C4-2B (cell line): Measurements from ENCODE around the gene CFAP45.
A peak's percentile ranks its signal among the peaks of the same experiment; 100 is the strongest.

Experiments used
- H3K27ac ChIP-seq: fragments of 450-650 bp; 2 replicates; pipeline ENCODE4 v1.5.1; 2017
- ZFX ChIP-seq: fragments of 450-650 bp; IDR thresholded peaks from 2 replicates; pipeline ENCODE4 v1.6.1; 2017
- TF ChIP-seq, protein P1 (sequence below): fragments of 450-650 bp; conservative IDR thresholded peaks from 2 replicates; pipeline ENCODE4 v1.5.1; 2017; ENCODE audit warnings: mild to moderate bottlenecking

Gene CFAP45

DNA sequence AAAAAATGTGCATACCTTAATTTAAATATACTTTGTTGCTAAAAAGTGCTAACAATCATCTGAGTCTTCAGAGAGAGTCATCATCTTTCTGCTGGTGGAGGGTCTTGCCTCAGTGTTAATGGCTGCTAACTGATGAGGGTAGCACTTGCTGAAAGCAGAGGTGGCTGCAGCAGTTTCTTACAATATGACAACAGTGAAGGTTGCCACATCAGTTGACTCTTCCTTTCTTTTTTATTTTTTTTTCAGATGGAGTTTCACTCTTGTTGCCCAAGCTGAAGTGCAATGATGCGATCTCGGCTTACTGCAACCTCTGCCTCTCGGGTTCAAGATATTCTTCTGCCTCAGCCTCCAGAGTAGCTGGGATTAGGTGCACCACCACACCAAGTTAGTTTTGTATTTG is 2.6 kb upstream of the CFAP45 start:
- no peak overlapping the region for H3K27ac ChIP-seq
- TF ChIP-seq, protein P1, sequence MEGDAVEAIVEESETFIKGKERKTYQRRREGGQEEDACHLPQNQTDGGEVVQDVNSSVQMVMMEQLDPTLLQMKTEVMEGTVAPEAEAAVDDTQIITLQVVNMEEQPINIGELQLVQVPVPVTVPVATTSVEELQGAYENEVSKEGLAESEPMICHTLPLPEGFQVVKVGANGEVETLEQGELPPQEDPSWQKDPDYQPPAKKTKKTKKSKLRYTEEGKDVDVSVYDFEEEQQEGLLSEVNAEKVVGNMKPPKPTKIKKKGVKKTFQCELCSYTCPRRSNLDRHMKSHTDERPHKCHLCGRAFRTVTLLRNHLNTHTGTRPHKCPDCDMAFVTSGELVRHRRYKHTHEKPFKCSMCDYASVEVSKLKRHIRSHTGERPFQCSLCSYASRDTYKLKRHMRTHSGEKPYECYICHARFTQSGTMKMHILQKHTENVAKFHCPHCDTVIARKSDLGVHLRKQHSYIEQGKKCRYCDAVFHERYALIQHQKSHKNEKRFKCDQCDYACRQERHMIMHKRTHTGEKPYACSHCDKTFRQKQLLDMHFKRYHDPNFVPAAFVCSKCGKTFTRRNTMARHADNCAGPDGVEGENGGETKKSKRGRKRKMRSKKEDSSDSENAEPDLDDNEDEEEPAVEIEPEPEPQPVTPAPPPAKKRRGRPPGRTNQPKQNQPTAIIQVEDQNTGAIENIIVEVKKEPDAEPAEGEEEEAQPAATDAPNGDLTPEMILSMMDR: no peak
- TF ChIP-seq ZFX: no peak

DNA sequence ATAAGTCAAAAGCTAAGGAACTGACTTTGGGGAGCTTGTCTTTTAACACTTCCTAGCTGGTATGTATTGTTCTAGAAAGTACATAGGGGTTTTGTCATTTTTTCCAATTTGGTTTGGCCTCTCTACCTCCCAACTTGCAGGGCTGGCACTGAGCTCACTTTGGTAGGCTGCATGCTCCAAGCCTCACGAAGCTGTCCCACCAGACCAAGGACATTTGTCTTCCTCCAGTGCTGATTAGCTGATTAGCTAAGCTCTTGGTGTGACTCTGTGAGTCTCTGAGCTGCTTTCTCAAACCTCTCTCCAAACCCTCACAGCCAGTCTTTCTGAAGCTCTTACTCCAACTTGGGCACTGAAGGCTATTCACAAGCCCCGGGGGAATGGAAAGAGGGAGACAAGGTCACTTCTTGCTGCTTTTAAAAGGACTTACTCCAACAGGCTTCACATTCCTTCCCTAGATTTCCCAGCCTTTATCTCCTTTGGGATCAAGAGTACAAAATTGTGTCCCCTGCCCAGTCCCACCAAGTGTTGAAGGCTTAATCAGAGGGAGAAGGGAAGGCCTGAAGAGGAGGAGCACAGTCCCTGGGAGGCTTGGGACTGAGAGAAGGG is 893 bp upstream of the CFAP45 start:
- TF ChIP-seq ZFX: no peak
- TF ChIP-seq, protein P1: no peak
- peak overlapping the region; percentile 76 for H3K27ac ChIP-seq

DNA sequence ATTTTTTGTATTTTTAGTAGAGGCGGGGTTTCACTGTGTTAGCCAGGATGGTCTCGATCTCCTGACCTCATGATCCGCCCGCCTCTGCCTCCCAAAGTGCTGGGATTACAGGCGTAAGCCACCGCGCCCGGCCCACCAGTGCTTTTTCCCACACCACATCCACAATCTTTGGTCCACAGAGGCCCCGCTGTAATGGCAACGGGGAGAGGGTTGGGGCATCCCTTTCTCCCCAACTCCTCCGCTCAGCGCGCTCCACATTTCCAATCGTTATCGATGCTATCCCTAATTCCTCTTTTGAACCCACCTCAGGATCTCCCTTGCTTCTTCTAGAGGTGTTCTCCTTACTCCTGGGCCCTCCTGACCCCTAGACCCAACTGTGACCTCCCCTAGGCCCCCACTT is 331 bp downstream of the CFAP45 start:
- peak overlapping the region; percentile 76 for H3K27ac ChIP-seq

DNA sequence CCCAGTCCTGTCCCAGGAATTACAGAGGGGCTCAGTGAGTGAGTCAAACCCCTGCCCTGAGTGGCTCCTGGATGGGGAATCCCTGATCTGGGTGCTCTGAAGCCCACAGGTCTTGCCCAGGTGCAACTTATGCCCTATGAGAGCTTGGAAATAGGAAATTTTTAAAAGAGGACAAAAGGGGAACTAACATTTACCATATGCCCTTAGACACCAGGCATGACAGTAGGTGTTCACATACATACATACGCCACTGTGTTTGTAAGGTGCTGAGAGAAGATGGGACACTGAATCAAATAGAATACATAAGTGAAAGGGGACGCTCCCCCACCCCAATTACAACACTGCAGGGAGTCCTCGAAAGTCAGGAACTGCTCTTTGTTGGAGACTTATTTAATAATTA is 1.4 kb downstream of the CFAP45 start:
- TF ChIP-seq, protein P1: no peak

DNA sequence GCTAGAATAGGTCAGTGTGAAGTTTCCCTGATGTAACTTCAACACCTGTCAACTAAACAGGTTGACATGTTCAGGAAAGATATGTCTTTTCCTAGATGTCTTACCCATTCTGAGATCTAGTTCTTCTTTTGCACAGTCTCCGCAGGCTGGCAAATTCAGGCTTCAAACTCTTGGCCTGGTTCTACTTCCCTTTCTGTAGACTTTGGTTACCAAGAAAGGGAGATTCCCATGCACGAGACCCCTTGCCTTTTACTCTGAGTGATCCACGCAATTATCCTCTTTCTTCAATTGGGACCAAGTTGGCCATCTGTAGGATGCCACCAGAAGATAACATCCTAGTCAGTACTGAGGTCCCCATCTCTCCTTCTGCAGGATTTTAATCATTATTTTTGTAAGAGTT is 2.0 kb downstream of the CFAP45 start:
- no peak overlapping the region for H3K27ac ChIP-seq
- TF ChIP-seq, protein P1: no peak
- TF ChIP-seq ZFX: no peak

More for the DNA sequence above, 1.4 kb downstream of the CFAP45 start:
- no peak overlapping the region for H3K27ac ChIP-seq

DNA sequence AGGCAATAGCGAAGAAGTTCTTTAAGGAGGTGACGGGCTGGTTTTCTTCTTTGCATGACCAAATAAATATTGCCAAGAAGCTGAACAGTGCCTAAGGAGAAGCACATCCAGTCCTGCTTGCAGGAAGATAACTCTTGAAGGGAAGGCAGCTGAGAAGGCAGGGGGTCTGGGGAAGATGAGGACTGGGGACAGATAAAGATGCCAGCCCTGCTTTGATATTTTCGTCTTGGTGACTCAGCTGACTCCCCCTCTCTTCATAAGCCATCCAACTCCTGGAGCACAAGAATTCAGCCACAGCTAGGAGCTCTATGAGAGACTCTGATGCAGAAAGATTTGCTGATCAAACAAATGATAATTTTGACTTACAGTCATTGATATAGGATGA is 3.4 kb downstream of the CFAP45 start:
- H3K27ac ChIP-seq: no peak overlapping the region
- TF ChIP-seq, protein P1: no peak
- no peak for TF ChIP-seq ZFX

DNA sequence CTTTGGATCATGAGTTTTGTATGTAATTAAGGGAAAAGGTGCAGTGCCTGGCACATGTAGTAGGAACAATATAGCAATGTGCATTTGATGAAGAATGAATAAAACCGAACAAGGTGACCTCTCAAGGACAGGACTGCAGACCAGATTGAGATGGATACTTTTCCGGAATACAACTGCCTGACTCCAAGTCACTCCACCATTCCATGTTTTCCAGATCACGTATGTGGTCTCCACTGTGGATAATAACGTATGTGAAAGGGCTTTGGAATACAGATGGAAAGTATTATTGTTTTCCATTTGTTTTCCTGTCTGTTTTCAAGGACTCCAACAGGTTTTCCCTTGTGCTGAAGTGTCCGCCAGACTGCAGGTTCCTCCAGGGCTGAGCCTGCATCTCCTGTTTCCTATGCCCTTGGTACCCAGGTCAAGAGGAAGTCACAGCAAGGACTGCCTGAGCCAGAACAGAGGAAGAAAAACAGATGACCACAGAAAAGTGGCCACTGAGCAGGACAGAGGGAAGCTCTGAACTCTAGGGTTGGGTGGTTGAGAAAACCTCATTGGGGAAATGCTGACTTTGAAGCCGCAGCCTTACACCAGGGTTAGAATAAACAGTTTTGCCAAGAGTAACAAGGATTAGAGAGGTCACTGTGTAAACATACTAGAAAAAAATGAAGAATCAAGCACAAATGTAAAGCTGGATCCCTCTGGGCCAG is 4.0 kb downstream of the CFAP45 start:
- no peak overlapping the region for H3K27ac ChIP-seq
- no peak for TF ChIP-seq ZFX
- TF ChIP-seq, protein P1: no peak

DNA sequence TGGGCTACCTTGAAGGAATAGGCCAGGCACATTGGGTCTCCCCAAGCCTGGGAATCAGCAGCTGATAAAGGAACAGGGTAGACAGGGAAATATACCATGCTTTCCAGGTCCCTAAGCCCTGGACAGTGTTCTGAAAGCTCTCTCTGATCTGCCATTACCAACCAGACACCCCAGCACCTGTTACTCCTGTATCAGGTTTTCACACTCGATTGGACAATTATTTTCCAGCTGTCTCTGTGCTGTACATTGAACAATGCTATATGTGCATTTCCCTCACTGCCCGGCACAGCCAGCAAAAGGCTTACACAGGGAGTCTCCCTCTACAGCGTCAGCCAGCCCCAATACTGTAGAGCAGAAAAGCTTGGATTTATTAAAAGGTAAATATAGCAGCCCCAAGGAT is 4.7 kb downstream of the CFAP45 start:
- no peak overlapping the region for H3K27ac ChIP-seq
- TF ChIP-seq ZFX: no peak
- TF ChIP-seq, protein P1: no peak
